ENCODE measurements around the gene SNX25.

Gene SNX25

DNA sequence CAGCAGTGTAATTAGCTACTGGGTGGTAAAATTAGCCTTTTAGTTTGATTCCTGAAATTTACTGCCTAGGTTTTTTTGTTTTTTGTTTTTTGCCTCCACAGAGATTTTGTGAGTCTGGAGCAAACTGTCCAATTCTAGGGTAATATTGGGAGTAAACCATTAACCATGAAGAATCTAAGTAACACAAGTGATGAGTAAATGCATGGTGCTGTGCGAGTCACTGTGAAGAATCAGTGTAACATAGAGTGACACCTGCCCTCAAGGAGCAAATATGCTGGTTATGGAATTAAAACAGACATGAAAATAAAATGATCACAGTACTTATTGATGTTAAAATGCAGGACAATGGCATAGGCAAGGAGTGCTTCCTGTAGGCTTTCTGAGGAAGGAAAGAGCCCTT, 126.2 kb downstream of the SNX25 start:
- Histone ChIP-seq H3K4me1 (ENCODE audit: control insufficient read depth, low read length) (peaks cover 41% of the 10 kb centered on the region), H3K4me2 (ENCODE audit: low read length) (no peak overlapping the region), H3F3A (ENCODE audit: control insufficient read depth, insufficient read depth) (no peaks in the 10 kb centered on the region; the same call in 1 of the 2 replicates), H3K27me3 (ENCODE audit: control insufficient read depth, low read length) (no peaks in the 10 kb centered on the region), H3K27ac (ENCODE audit: low read depth, low read length) (no peak overlapping the region), H3K4me3 (ENCODE audit: low read length) (no peak overlapping the region), H3K36me3 (ENCODE audit: control insufficient read depth, low read length) (peaks cover 68% of the 10 kb centered on the region), H3K9me2 (replicated peaks; ENCODE audit: control insufficient read depth, low read length) (no peaks in the 10 kb centered on the region), H4K20me1 (ENCODE audit: control insufficient read depth, insufficient read depth, low read depth, low read length) (no peaks in the 10 kb centered on the region), H3K9me3 (ENCODE audit: control insufficient read depth, insufficient read depth, low read length) (peaks cover 3% of the 10 kb centered on the region; the same call in 1 of the 2 replicates), H3K79me2 (ENCODE audit: control insufficient read depth, low read length) (peaks cover 9% of the 10 kb centered on the region; the same call in 1 of the 2 replicates)
- TF ChIP-seq, protein P1, sequence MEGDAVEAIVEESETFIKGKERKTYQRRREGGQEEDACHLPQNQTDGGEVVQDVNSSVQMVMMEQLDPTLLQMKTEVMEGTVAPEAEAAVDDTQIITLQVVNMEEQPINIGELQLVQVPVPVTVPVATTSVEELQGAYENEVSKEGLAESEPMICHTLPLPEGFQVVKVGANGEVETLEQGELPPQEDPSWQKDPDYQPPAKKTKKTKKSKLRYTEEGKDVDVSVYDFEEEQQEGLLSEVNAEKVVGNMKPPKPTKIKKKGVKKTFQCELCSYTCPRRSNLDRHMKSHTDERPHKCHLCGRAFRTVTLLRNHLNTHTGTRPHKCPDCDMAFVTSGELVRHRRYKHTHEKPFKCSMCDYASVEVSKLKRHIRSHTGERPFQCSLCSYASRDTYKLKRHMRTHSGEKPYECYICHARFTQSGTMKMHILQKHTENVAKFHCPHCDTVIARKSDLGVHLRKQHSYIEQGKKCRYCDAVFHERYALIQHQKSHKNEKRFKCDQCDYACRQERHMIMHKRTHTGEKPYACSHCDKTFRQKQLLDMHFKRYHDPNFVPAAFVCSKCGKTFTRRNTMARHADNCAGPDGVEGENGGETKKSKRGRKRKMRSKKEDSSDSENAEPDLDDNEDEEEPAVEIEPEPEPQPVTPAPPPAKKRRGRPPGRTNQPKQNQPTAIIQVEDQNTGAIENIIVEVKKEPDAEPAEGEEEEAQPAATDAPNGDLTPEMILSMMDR (IDR thresholded peaks at IDR 0.05; ENCODE audit: low read depth, low read length, poor library complexity, severe bottlenecking), result no peak

DNA sequence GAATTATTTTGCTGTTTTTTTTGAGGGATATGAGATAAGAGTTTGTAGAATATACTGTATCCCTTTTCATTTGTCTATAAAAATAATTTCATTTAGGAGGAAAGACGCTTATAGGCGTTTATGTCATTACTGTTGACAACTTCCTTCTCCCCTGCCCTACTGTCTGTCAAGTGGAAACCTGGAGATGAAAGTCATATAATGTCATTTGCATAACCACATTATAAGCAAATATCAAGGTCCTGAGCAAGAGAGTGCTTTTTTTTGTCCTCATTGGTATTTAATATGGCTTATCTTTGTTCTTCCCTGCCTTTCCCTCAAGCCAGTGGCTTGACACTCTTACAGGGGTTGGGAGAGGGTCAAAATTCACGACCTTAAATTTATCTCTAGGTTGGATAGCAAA, 130.5 kb downstream of the SNX25 start:
- Histone ChIP-seq H3K79me2 (ENCODE audit: control insufficient read depth, low read length) (peaks cover 9% of the 10 kb centered on the region; the same call in 1 of the 2 replicates), H4K20me1 (ENCODE audit: control insufficient read depth, insufficient read depth, low read depth, low read length) (no peaks in the 10 kb centered on the region), H3K4me3 (ENCODE audit: low read length) (no peak overlapping the region), H3F3A (ENCODE audit: control insufficient read depth, insufficient read depth) (no peaks in the 10 kb centered on the region), H3K27me3 (ENCODE audit: control insufficient read depth, low read length) (no peaks in the 10 kb centered on the region), H3K27ac (ENCODE audit: low read depth, low read length) (no peak overlapping the region), H3K4me1 (ENCODE audit: control insufficient read depth, low read length) (peaks cover 52% of the 10 kb centered on the region), H3K9me3 (ENCODE audit: control insufficient read depth, insufficient read depth, low read length) (peaks cover 3% of the 10 kb centered on the region; the same call in 1 of the 2 replicates), H3K4me2 (ENCODE audit: low read length) (peak overlapping the region; percentile 15; the same call in 1 of the 2 replicates), H3K9me2 (replicated peaks; ENCODE audit: control insufficient read depth, low read length) (no peaks in the 10 kb centered on the region), H3K36me3 (ENCODE audit: control insufficient read depth, low read length) (peaks cover 78% of the 10 kb centered on the region)
- no peak for TF ChIP-seq EZH2phosphoT487 (IDR thresholded peaks at IDR 0.05; ENCODE audit: borderline replicate concordance, low read length)
- TF ChIP-seq, protein P1 (IDR thresholded peaks at IDR 0.05; ENCODE audit: low read depth, low read length, poor library complexity, severe bottlenecking), result no peak

DNA sequence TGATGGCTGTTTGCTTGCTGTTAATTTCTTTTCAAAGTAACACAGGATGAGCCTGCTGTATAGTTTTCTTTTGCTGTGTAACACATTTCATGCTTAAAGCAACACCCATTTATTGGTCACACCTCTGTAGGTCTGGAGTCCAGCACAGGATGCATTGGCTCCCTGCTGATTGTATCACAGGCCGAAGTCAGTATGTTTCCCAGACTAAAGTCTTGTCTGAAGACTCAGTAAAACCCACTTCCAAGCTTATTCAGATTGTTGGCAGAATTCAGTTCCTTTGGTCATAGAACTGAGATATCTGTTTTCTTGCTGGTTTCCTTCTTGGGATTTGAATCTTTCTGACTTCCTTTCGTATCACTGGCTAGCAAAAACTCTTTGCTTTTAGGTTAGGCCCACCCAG, 132.0 kb downstream of the SNX25 start:
- peaks cover 85% of the 10 kb centered on the region for H3K36me3 ChIP-seq (ENCODE audit: control insufficient read depth, low read length)
- no peak overlapping the region for H3K4me3 ChIP-seq (ENCODE audit: low read length)
- H3K27ac ChIP-seq (ENCODE audit: low read depth, low read length), result no peak overlapping the region
- peaks cover 58% of the 10 kb centered on the region for H3K4me1 ChIP-seq (ENCODE audit: control insufficient read depth, low read length)
- no peak overlapping the region for H3K4me2 ChIP-seq (ENCODE audit: low read length)
- H3K27me3 ChIP-seq (ENCODE audit: control insufficient read depth, low read length), result no peaks in the 10 kb centered on the region
- H4K20me1 ChIP-seq (ENCODE audit: control insufficient read depth, insufficient read depth, low read depth, low read length), result no peaks in the 10 kb centered on the region
- TF ChIP-seq, protein P1 (IDR thresholded peaks at IDR 0.05; ENCODE audit: low read depth, low read length, poor library complexity, severe bottlenecking), result no peak
- no peak for TF ChIP-seq EZH2phosphoT487 (IDR thresholded peaks at IDR 0.05; ENCODE audit: borderline replicate concordance, low read length)
- H3K9me3 ChIP-seq (ENCODE audit: control insufficient read depth, insufficient read depth, low read length), result peaks cover 3% of the 10 kb centered on the region; the same call in 1 of the 2 replicates
- peaks cover 9% of the 10 kb centered on the region; the same call in 1 of the 2 replicates for H3K79me2 ChIP-seq (ENCODE audit: control insufficient read depth, low read length)
- H3F3A ChIP-seq (ENCODE audit: control insufficient read depth, insufficient read depth), result no peaks in the 10 kb centered on the region
- no peaks in the 10 kb centered on the region for H3K9me2 ChIP-seq (replicated peaks; ENCODE audit: control insufficient read depth, low read length)
